ENCODE results near the gene SLC48A1.
A peak's percentile ranks its signal among the peaks of the same experiment; 100 is the strongest.

- TF ChIP-seq CTCF (IDR thresholded peaks at IDR 0.05; ENCODE audit: extremely low read depth in 1 of 2, insufficient read depth in 1 of 2, low read depth in 1 of 2, low read length in 2 of 2) (peak; percentile 13 to 38), FOS (IDR thresholded peaks at IDR 0.05; ENCODE audit: borderline replicate concordance, insufficient read depth, low read length) (no peak), EZH2 (IDR thresholded peaks at IDR 0.05; ENCODE audit: borderline replicate concordance, low read depth, low read length, severe bottlenecking) (no peak)
Observed at GRCh38 chr12:47773062-47773857, at the start of gene SLC48A1.

All from endothelial cell of umbilical vein (primary cell).